CD4-positive, alpha-beta memory T cell (primary cell): ENCODE data around the gene SSBP2. TPM values are rescaled to one million over a fixed set of nuclear protein-coding genes. Genes with fewer than 3 reads are reported as not detected.

ENCODE experiments used
- CTCF ChIA-PET: fragments of 350-600 bp; sonication (Branson Sonifier 250); formaldehyde crosslinking; loops from one replicate; lab custom pipeline; 2021; ENCODE audit warnings: inconsistent platforms; ENCODE audit not compliant: partially characterized antibody; lab: Charles Lee
- POLR2A ChIA-PET: fragments of 350-600 bp; sonication (Branson Sonifier 250); formaldehyde crosslinking; loops from one replicate; lab custom pipeline; 2021; ENCODE audit not compliant: partially characterized antibody; lab: Charles Lee
- DNase-seq, 5 donors: peaks; one replicate each; pipeline versions ENCODE4 v3.0.0 to v3.0.0-alpha.2; 2020 to 2022; ENCODE audit warnings: mixed read lengths in 1 of 5
- H3K27ac ChIP-seq: one replicate; pipeline ENCODE4 v1.7.0; 2013; ENCODE audit warnings: low read depth, low read length
- H3K27me3 ChIP-seq: 2 replicates; pipeline ENCODE4 v1.7.0; 2013; ENCODE audit warnings: mild to moderate bottlenecking, low read length, moderate library complexity; ENCODE audit not compliant: insufficient read depth
- H3K36me3 ChIP-seq: 2 replicates; pipeline ENCODE4 v1.7.0; 2013; ENCODE audit warnings: mild to moderate bottlenecking, low read length, moderate library complexity; ENCODE audit not compliant: insufficient read depth
- H3K4me1 ChIP-seq: 2 replicates; pipeline ENCODE4 v1.7.0; 2013; ENCODE audit warnings: mild to moderate bottlenecking, low read length, moderate library complexity; ENCODE audit not compliant: insufficient read depth
- H3K4me3 ChIP-seq, 2 donors: one replicate each; pipeline ENCODE4 v1.7.0; 2013; ENCODE audit warnings: low read length in 2 of 2, mild to moderate bottlenecking in 1 of 2
- H3K9me3 ChIP-seq, 2 donors: one replicate each; pipeline ENCODE4 v1.7.0; 2013; ENCODE audit warnings: low read length in 2 of 2, control low read depth in 1 of 2; ENCODE audit not compliant: control insufficient read depth in 1 of 2
- H3K27ac Mint-ChIP-seq, 7 donors: one replicate each; pipeline ENCODE4 v1.8.0; 2020 to 2021; ENCODE audit warnings: mixed read lengths in 7 of 7, mild to moderate bottlenecking in 6 of 7, inconsistent platforms in 3 of 7, moderate library complexity in 3 of 7
- H3K27me3 Mint-ChIP-seq, 2 donors: one replicate each; pipeline ENCODE4 v1.8.0; 2020 to 2021; ENCODE audit warnings: mixed read lengths in 2 of 2
- H3K36me3 Mint-ChIP-seq, 2 donors: one replicate each; pipeline ENCODE4 v1.8.0; 2020 to 2021; ENCODE audit warnings: mixed read lengths in 2 of 2, inconsistent platforms in 1 of 2, mild to moderate bottlenecking in 1 of 2
- H3K4me1 Mint-ChIP-seq, 4 donors: one replicate each; pipeline ENCODE4 v1.8.0; 2020 to 2021; ENCODE audit warnings: mixed read lengths in 4 of 4, mild to moderate bottlenecking in 1 of 4
- H3K4me3 Mint-ChIP-seq, 8 donors: one replicate each; pipeline ENCODE4 v1.8.0; 2020 to 2021; ENCODE audit warnings: mixed read lengths in 8 of 8, mild to moderate bottlenecking in 7 of 8, moderate library complexity in 6 of 8, inconsistent platforms in 3 of 8
- H3K9me3 Mint-ChIP-seq, 8 donors: one replicate each; pipeline ENCODE4 v1.8.0; 2020 to 2021; ENCODE audit warnings: mixed read lengths in 8 of 8, mild to moderate bottlenecking in 5 of 8, inconsistent platforms in 3 of 8, moderate library complexity in 1 of 8
- intact Hi-C: fragments of 100-400 bp; cut with micrococcal nuclease; formaldehyde crosslinking; loops from one replicate; pipeline ENCODE4 v1.15.1; 2023
- polyA plus RNA-seq, 2 donors: library from polyadenylated mRNA; unstranded; fragments of 300-500 nt; fragmentation: Illumina TruSeq; gene quantifications; one replicate each; pipeline ENCODE4 v1.2.3, GENCODE V29; 2021
- total RNA-seq, 2 experiments: library from RNA; stranded (reverse); gene quantifications; one replicate each; pipeline ENCODE4 v1.2.3, GENCODE V29; 2021

Gene SSBP2
- total and polyA plus RNA-seq, 4 experiments from 2014 or later, result 46.4 to 91.7 (median 58.9) TPM

GRCh38 chr5:81779125-81779915, 28.4 kb upstream of the SSBP2 start:
- no peaks in the 10 kb centered on the region for H3K27me3 Mint-ChIP-seq
- no peaks in the 10 kb centered on the region for H3K9me3 ChIP-seq
- peak overlapping the region; percentile 40 to 48 for H3K4me3 ChIP-seq
- H3K9me3 Mint-ChIP-seq, result no peaks in the 10 kb centered on the region
- no peaks in the 10 kb centered on the region for H3K36me3 ChIP-seq
- peaks cover 17% of the 10 kb centered on the region for H3K4me1 ChIP-seq
- peaks cover 16 to 27% (median 20%) of the 10 kb centered on the region in 4 donors for H3K4me1 Mint-ChIP-seq
- H3K27ac Mint-ChIP-seq, result peak overlapping the region; percentile 85 to 97 (median 94)
- no peaks in the 10 kb centered on the region for H3K36me3 Mint-ChIP-seq
- H3K27me3 ChIP-seq, result no peaks in the 10 kb centered on the region
- H3K27ac ChIP-seq, result peak overlapping the region; percentile 69
- intact Hi-C loops, result loop anchor here (1.0 kb wide), 2 partner anchors 28 to 72 kb away; partner anchors contain the start of gene SSBP2
- ChIA-PET CTCF (interaction anchor here (1.0 to 3.0 kb wide), 11 partner anchors 10 to 273 kb away, joined by 3 to 14 read pairs (median 4); no protein-coding TSS in a partner anchor), POLR2A (interaction anchor here (0.7 to 4.6 kb wide), 14 partner anchors 9 to 478 kb away, joined by 3 to 68 read pairs (median 4); partner anchors contain the start of genes SSBP2 and ZCCHC9)
- peak; percentile 18 to 48 (median 40) for DNase-seq
- H3K4me3 Mint-ChIP-seq, result peak overlapping the region; percentile 84 to 92 (median 86)

- H3K27ac ChIP-seq, result peak overlapping the region; percentile 69
- DNase-seq, result peak in 1 of 5 donors; percentile 10
- Mint-ChIP-seq H3K9me3 (no peaks in the 10 kb centered on the region), H3K27ac (peak overlapping the region; percentile 85 to 97 (median 94)), H3K27me3 (no peaks in the 10 kb centered on the region), H3K4me3 (peak overlapping the region; percentile 84 to 92 (median 86)), H3K4me1 (peaks cover 16 to 27% (median 20%) of the 10 kb centered on the region in 4 donors), H3K36me3 (no peaks in the 10 kb centered on the region)
- POLR2A ChIA-PET, result interaction anchor here (0.7 to 4.6 kb wide), 9 partner anchors 10 to 477 kb away, joined by 3 to 68 read pairs (median 5); partner anchors contain the start of genes SSBP2 and ZCCHC9
- H3K9me3 ChIP-seq, result no peaks in the 10 kb centered on the region
- H3K4me3 ChIP-seq, result peak overlapping the region; percentile 40 to 48
- H3K36me3 ChIP-seq, result no peaks in the 10 kb centered on the region
- H3K27me3 ChIP-seq, result no peaks in the 10 kb centered on the region
- CTCF ChIA-PET, result interaction anchor here (0.6 to 3.0 kb wide), 10 partner anchors 9 to 272 kb away, joined by 3 to 14 read pairs (median 4); no protein-coding TSS in a partner anchor
- peaks cover 17% of the 10 kb centered on the region for H3K4me1 ChIP-seq
- intact Hi-C loops, result loop anchor here (1.0 kb wide), 2 partner anchors 27 to 73 kb away; partner anchors contain the start of gene SSBP2
These were observed 27.7 kb upstream of the SSBP2 start for GRCh38 chr5:81778642-81779041.

- Mint-ChIP-seq H3K4me3 (no peak overlapping the region), H3K9me3 (no peaks in the 10 kb centered on the region), H3K27me3 (peaks cover 0 to 2% of the 10 kb centered on the region in 2 donors), H3K36me3 (no peaks in the 10 kb centered on the region), H3K4me1 (peaks cover 16 to 27% (median 20%) of the 10 kb centered on the region in 4 donors), H3K27ac (peak overlapping the region in 3 of 7 donors; percentile 2 to 39 (median 17))
- H3K4me1 ChIP-seq, result peaks cover 17% of the 10 kb centered on the region
- ChIA-PET CTCF (no interaction called here), POLR2A (interaction anchor here (3.3 kb wide), 1 partner anchor 75 kb away, joined by 9 read pairs; no protein-coding TSS in a partner anchor)
- H3K27ac ChIP-seq, result no peak overlapping the region
- DNase-seq, result no peak
- intact Hi-C loops, result no loop called here
- H3K27me3 ChIP-seq, result no peaks in the 10 kb centered on the region
- H3K36me3 ChIP-seq, result no peaks in the 10 kb centered on the region
- H3K9me3 ChIP-seq, result no peaks in the 10 kb centered on the region
- H3K4me3 ChIP-seq, result no peak overlapping the region
These were observed 25.4 kb upstream of the SSBP2 start for GRCh38 chr5:81776258-81776657.

GRCh38 chr5:81774374-81774773, 23.5 kb upstream of the SSBP2 start:
- Histone ChIP-seq H3K27ac (no peak overlapping the region), H3K9me3 (no peaks in the 10 kb centered on the region), H3K36me3 (no peaks in the 10 kb centered on the region), H3K4me1 (peaks cover 10% of the 10 kb centered on the region), H3K4me3 (no peak overlapping the region), H3K27me3 (no peaks in the 10 kb centered on the region)
- Mint-ChIP-seq H3K9me3 (peaks cover 0 to 2% (median 0%) of the 10 kb centered on the region in 8 donors), H3K36me3 (no peaks in the 10 kb centered on the region), H3K4me1 (peaks cover 10 to 20% (median 13%) of the 10 kb centered on the region in 4 donors), H3K4me3 (no peak overlapping the region), H3K27ac (no peak overlapping the region), H3K27me3 (peaks cover 0 to 4% of the 10 kb centered on the region in 2 donors)
- ChIA-PET CTCF (no interaction called here), POLR2A (interaction anchor here (3.3 kb wide), 1 partner anchor 77 kb away, joined by 9 read pairs; no protein-coding TSS in a partner anchor)
- no peak for DNase-seq
- intact Hi-C loops, result no loop called here

GRCh38 chr5:81773574-81773973, 22.7 kb upstream of the SSBP2 start:
- intact Hi-C loops, result no loop called here

GRCh38 chr5:81773161-81773560, 22.3 kb upstream of the SSBP2 start:
- Mint-ChIP-seq H3K27ac (peak overlapping the region in 1 of 7 donors; percentile 17), H3K4me1 (peaks cover 2 to 8% (median 3%) of the 10 kb centered on the region in 4 donors), H3K27me3 (peaks cover 0 to 4% of the 10 kb centered on the region in 2 donors), H3K4me3 (no peak overlapping the region), H3K36me3 (no peaks in the 10 kb centered on the region), H3K9me3 (peaks cover 0 to 2% (median 0%) of the 10 kb centered on the region in 8 donors)
- Histone ChIP-seq H3K27me3 (no peaks in the 10 kb centered on the region), H3K27ac (no peak overlapping the region), H3K4me3 (no peak overlapping the region), H3K36me3 (no peaks in the 10 kb centered on the region), H3K4me1 (peaks cover 1% of the 10 kb centered on the region), H3K9me3 (no peaks in the 10 kb centered on the region)
- CTCF ChIA-PET, result interaction anchor here (1.2 kb wide), 1 partner anchor 60 kb away, joined by 3 read pairs; no protein-coding TSS in a partner anchor
- intact Hi-C loops, result no loop called here
- POLR2A ChIA-PET, result interaction anchor here (3.3 kb wide), 1 partner anchor 79 kb away, joined by 9 read pairs; no protein-coding TSS in a partner anchor
- no peak for DNase-seq

More at GRCh38 chr5:81773574-81773973, 22.7 kb upstream of the SSBP2 start:
- peaks cover 5% of the 10 kb centered on the region for H3K4me1 ChIP-seq
- CTCF ChIA-PET, result interaction anchor here (1.2 kb wide), 1 partner anchor 60 kb away, joined by 3 read pairs; no protein-coding TSS in a partner anchor
- H3K36me3 ChIP-seq, result no peaks in the 10 kb centered on the region
- Mint-ChIP-seq H3K36me3 (no peaks in the 10 kb centered on the region), H3K9me3 (peaks cover 0 to 2% (median 0%) of the 10 kb centered on the region in 8 donors), H3K27me3 (peaks cover 0 to 4% of the 10 kb centered on the region in 2 donors), H3K4me1 (peaks cover 6 to 12% (median 7%) of the 10 kb centered on the region in 4 donors), H3K27ac (no peak overlapping the region), H3K4me3 (no peak overlapping the region)
- no peak for DNase-seq
- POLR2A ChIA-PET, result interaction anchor here (3.3 kb wide), 1 partner anchor 78 kb away, joined by 9 read pairs; no protein-coding TSS in a partner anchor
- H3K9me3 ChIP-seq, result no peaks in the 10 kb centered on the region
- H3K4me3 ChIP-seq, result no peak overlapping the region
- H3K27ac ChIP-seq, result no peak overlapping the region
- no peaks in the 10 kb centered on the region for H3K27me3 ChIP-seq
